Measurements from ENCODE around the gene CACNA1B.
"Not testable (repeated sequence)": the region's sequence is repeated elsewhere in the genome, so short reads cannot be mapped to it uniquely, and the experiment has no call there.

Gene CACNA1B

GRCh38 chr9:138019514-138019913 is 141.9 kb downstream of the CACNA1B start:
- not testable (repeated sequence) for DNase-seq

- no peak for DNase-seq
Measured at GRCh38 chr9:138020120-138020794, 142.7 kb downstream of the CACNA1B start.

- no peak for DNase-seq
Measured at GRCh38 chr9:138020795-138021182, 143.2 kb downstream of the CACNA1B start.

- DNase-seq: no peak
Measured at GRCh38 chr9:138021251-138022056, 143.9 kb downstream of the CACNA1B start.

GRCh38 chr9:138022121-138022741 is 144.6 kb downstream of the CACNA1B start:
- peak in 1 of 5 donors; percentile 13 for DNase-seq

GRCh38 chr9:138022756-138023393 is 145.3 kb downstream of the CACNA1B start:
- DNase-seq: no peak

GRCh38 chr9:138023394-138024124 is 146.0 kb downstream of the CACNA1B start:
- no peak for DNase-seq

GRCh38 chr9:138024131-138024530 is 146.5 kb downstream of the CACNA1B start:
- no peak for DNase-seq

GRCh38 chr9:138024831-138025291 is 147.3 kb downstream of the CACNA1B start:
- DNase-seq: no peak

- no peak for DNase-seq
Measured at GRCh38 chr9:138025417-138025816, 147.8 kb downstream of the CACNA1B start.

GRCh38 chr9:138025908-138026307 is 148.3 kb downstream of the CACNA1B start:
- DNase-seq: no peak

- DNase-seq: no peak
Measured at GRCh38 chr9:138028596-138028995, 151.0 kb downstream of the CACNA1B start.

- no peak for DNase-seq
Measured at GRCh38 chr9:138031186-138031585, 153.6 kb downstream of the CACNA1B start.

- no peak for DNase-seq
Measured at GRCh38 chr9:138033950-138034349, 156.4 kb downstream of the CACNA1B start.

GRCh38 chr9:138037140-138037539 is 159.6 kb downstream of the CACNA1B start:
- DNase-seq: no peak

- DNase-seq: no peak
Measured at GRCh38 chr9:138038244-138038671, 160.7 kb downstream of the CACNA1B start.

GRCh38 chr9:138040446-138041430 is 163.2 kb downstream of the CACNA1B start:
- DNase-seq: no peak

- DNase-seq: no peak
Measured at GRCh38 chr9:138042146-138042545, 164.6 kb downstream of the CACNA1B start.

GRCh38 chr9:138042640-138043039 is 165.1 kb downstream of the CACNA1B start:
- DNase-seq: no peak

- no peak for DNase-seq
Measured at GRCh38 chr9:138043061-138043410, 165.5 kb downstream of the CACNA1B start.
